T-helper 2 cell (primary cell): ENCODE measurements around the gene TIMP1.

ENCODE experiments used
- DNase-seq, 5 experiments: peaks; one replicate each; pipeline versions ENCODE4 v3.0.0 to v3.0.0-alpha.2; 2012 to 2022
- total RNA-seq, 2 donors: gene quantifications; one replicate each; lab custom pipeline; 2026; lab: John Stamatoyannopoulos, UW

Gene TIMP1
- 20.9 to 21.9 reads per million in 2 donors for total RNA-seq

DNA sequence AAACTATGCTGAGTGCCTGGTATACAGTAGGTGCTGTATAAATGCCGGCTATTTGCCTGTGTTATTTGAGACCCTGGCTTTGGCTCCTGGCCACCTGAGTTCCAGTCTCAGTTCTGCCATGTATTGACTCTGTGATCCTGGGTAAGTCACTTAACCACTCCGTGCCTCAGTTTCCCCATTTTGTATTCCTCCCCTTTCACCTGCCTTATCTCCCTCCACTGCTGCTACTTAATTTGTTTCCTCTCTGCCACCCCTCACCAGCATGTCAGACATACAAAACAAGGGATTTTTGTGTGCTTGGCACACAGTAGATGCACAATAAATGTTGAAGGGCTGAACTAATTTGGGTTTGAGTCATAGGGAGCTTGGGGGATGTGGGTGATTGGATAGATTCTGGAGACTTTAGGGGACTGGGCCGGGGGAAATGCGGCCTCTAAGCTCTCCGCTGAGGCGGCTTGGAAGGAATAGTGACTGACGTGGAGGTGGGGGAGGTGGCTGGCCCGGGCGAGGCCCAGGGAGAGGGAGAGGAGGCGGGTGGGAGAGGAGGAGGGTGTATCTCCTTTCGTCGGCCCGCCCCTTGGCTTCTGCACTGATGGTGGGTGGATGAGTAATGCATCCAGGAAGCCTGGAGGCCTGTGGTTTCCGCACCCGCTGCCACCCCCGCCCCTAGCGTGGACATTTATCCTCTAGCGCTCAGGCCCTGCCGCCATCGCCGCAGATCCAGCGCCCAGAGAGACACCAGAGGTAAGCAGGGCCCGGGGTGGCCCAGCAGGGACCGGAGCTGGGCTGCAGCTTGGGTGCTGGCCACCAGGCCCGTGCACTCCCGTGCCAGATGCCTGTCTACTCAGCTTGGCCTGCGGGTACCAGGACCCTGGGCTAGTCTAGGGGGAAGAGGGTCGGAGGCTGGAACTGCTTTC, at the start of gene TIMP1:
Gene TIMP1, plus strand, starts transcription at position 706 of the 917 bp plus-strand sequence. CDS start 980 bp downstream, outside the sequence.
- DNase-seq = peak; percentile 29 to 90 (median 67)

DNA sequence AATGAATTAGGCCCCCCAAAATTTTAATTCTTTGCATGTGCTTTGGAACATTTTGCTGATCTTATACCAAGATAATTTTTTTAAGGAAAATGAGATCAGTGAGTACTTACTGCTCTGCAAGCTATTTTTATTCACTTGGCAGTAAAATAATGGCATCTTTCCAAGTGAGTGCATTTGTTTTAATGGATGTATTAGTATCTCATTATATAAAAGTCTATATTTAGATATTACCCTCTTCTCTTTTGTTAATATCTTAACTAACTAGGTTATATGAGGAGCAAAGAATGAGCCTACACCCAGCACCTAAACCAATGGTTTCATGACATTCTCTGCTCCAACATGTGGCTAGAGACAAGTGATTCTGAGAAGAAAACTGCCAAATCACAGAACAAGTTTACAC, 42.4 kb upstream of the TIMP1 start:
- no peak for DNase-seq

DNA sequence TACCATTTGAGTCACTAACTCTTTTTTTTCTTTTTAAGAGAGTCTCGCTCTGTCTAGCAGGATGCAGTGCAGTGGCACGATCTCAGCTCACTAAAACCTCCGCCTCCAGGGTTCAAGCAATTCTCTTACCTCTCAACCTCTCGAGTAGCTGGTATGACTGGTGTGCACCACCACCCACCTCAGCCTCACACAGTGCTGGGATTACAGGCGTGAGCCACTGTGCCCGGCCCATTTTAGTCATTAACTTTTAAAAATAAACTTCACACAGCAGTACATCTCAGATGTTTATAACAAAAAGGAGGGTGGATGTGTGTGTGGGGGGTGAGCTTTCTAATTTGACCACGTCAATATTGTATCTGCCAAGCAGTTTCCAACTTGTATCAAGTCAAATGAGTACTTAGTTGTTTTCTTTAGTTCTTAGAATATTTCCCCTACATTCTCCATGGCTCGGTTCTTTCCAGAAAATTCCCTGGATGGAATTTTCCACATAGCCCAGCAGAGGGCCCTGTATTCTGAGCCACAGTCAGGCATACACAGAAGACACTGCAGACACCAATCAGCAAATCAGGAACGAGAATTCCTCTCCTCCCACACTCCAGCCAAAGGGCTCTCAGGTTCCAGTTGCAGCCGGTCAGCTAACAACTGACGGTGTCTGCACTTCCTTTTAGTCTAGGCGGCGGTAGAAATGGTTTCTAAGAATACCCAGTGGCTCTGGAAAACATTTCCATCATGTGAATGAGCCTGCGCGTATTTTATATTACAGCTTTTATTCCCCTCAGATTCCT, 41.3 kb upstream of the TIMP1 start:
- DNase-seq = no peak

DNA sequence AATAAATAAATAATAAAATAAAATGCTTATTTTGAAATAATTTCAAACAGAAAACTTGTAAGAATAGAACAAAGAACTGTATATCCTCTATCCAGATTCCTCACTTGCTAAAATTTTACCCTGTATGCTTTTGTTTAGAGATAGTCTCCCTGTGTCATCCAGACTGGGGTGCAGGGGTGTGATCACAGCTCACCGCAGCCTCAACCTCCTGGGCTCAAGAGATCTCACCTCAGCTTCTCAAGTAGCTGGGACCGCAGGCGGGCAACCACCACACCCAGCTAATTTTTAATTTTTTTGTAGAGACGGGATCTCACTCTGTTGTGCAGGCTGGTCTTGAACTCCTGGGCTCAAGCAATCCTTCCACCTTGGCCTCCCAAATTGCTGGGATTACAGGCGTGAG, 38.7 kb upstream of the TIMP1 start:
- DNase-seq = no peak

DNA sequence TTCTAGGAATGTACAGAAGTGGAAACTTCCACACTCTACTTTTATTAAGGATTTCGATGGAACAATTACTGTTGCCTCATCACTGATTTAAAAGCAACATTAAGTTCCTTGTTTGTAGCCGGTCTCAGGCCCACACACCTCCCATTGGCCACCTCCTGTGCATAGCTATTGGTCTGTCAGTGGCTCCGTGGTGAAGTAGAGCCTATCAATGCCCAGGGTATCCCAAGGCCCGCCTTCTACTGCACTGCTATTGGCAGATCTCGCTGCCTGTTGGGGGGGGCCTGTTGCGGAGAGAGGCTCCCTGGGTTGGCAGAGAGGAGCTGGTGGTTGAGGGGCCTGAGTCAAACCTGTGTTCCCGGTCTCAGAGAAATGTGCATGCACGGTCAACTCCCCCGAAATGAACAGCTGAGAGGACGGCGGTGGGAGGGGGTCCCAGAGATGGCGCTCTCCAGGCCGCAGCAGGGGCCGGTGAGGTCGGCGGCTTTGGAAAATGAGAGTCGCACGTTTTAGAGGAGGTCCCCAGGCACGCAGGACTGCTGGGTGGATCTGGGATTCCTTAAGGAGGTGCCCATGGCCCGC, 26.1 kb upstream of the TIMP1 start:
- peak; percentile 46 to 95 (median 75) for DNase-seq

DNA sequence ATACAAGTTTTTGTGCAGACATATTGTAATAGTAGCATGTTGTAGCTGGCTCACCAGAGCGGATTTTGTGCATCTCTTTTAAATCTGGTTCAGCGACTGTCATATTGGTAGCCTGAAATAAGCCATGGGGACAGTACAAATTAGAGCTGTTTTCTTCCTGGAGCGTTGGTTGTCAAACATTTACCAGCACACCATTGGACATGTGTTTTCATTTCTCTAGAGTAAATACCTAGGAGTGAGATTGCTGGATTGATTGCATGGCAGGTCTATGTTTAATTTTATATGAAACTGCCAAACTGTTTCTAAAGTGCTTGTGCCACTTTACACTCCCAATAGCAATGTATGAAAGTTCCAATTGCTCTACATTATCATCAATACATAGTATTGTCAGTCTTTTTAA, 23.8 kb upstream of the TIMP1 start:
- DNase-seq = no peak

DNA sequence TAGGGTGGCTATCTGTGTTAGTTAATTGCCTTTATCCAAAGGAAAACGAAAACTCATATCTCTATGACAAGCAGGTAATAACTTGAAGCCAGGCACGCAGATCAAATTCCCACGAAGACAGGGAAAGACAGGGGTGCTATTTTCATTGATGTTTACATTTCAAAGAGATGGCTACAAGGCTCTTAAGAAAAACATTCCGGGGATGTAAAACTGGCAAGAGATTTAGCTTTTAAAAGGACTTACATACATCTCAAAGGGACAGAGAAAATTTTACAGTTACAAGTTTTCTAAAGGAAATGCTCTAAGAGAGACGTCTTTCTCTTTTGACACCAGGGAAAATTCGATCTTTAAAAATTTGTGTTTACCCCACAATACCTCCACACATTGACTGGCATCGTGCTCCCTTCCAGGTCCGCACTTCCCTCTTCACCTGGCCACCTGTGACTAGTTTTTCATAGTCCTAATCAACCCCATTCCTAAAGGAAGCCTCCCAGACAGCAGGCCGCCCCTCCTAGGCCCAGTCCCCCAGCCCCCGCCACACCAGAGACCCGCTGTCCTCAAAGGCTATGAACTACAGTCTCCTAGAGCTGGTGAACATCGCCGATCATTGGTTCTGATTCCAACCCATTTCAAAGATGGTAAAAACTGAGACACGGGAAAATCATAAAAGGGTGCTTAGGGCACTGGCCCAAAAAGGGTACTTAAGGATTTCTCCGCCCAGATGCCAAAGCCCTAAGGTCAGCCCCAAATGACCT, 21.9 kb upstream of the TIMP1 start:
- DNase-seq = no peak

DNA sequence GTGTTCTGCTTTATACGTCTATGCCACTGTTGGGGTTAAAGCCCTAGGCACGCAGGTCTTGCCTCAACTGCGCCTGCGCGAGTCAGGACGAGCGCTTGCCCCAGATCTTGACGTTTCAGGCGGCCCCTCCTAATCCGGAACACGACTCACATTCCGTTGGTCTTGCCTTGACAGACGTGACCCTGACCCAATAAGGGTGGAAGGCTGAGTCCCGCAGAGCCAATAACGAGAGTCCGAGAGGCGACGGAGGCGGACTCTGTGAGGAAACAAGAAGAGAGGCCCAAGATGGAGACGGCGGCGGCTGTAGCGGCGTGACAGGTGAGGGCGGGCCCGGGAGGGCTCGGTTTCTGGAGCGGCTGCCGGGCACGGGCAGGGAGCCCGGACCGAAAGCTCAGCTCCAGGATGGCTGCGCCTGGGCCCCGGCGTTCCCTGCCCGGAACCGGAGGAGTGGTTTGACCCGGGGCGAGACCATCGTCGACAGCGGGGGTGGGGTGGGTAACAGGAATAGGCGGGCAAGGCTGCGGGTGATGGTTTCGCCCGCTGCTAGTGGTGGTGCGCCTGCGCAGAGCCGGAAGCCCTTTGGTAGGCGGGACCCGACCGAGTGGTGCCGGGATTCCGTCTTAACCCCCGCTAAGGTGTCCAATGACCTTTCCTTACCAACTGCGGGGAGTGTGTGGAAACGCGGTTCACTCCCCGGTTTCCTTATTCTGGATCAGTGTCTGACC, 21.1 kb upstream of the TIMP1 start, which contains the start of gene ARAF:
Gene ARAF, plus strand, starts transcription at position 272 of the 725 bp plus-strand sequence. CDS start 1,763 bp downstream, outside the sequence.
- DNase-seq = peak; percentile 76 to 99 (median 93)

DNA sequence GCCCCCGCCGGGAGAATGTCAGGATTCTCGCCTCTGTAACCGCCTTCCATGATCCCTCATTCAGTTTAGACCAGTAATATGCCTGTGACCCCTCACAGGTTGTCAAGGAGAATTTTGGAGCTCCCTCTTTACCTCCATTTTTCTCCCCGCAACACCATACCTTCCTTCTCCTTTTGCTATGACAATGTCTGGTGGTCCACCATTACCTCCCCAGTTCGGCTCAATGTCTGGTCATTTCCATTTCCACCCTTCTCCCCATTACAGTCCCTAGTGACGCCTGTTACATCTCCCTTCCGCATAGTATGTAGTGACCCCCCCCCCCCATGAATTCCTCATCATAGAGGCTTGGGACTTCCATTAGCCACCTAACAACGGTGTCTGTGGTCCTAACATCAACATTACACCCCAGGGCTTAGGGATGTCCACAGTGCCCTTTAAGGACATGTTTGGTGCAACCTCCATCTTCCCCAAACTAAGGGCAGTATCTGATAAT, 20.5 kb upstream of the TIMP1 start:
- DNase-seq = no peak

DNA sequence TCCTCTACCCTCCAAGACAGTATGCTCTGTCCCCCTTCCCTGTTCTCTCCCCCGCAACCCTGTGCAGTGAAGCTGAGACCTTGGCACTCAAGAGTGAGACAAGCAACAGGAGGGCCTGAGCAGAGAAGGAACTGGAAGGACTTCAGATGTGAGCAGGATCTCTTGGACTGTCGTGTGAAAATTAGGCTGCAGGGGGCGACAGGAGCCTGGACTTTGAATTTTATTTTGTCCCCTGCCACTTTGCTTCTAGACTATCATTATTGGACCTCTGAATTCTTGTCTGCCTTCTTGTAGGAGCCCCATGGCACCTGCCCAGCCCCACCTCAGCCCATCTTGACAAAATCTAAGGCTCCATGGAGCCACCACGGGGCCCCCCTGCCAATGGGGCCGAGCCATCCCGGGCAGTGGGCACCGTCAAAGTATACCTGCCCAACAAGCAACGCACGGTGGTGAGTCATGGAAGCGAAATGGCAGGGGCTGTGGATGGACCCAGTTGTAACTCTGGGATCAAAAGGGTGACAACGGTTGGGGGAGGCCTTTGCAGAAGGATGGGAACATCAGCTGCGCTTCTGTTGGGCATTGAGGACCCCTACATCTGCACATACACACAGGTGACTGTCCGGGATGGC, 19.5 kb upstream of the TIMP1 start:
- DNase-seq = peak in 2 of 5 experiments; percentile 11 to 35

DNA sequence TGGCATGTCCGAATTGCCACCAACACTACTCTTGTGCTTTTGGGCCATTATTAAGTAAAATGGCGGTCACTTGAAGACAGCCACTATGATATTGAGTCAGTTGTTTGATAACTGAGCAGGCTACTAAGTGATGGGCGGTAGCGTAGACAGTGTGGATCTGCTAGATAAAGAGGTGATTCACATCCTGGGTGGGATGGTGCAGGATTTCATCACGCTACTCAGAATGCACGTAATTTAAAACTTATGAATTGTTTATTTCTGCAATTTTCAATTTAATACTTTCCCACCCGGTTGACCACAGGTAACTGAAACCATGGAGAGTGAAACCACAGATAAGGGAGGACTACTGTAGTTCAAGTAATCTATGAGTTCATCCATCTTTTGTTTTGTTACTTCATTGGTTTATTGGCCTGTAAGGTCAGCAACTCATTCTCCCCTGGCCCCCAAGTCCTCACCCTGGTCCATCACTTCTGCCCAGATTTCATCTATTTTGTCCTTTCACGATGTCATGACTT, 18.4 kb upstream of the TIMP1 start:
- peak in 1 of 5 experiments; percentile 29 for DNase-seq

DNA sequence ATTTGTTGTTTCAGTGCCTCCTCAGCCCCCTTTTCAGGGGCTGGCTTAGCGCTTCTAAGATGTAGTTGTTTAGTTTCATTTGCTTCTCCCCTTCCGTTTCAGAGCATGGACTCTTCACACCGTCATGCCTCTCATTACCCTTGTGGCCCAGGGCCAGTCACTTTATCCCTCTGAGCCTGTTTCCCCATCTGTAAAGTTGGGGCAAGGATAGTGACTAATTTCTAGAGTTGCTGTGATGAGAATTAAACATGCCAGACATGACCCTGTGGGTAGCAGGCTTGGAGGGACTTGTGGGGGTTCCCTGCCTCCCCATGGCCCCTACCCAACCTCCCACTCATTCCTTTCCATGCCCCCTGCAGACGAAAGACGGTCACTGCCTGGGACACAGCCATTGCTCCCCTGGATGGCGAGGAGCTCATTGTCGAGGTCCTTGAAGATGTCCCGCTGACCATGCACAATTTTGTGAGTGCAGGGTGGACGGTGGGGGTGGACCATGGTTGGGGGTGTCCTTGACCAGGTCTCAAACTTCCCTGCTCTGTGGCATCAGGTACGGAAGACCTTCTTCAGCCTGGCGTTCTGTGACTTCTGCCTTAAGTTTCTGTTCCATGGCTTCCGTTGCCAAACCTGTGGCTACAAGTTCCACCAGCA, 17.7 kb upstream of the TIMP1 start:
- no peak for DNase-seq

DNA sequence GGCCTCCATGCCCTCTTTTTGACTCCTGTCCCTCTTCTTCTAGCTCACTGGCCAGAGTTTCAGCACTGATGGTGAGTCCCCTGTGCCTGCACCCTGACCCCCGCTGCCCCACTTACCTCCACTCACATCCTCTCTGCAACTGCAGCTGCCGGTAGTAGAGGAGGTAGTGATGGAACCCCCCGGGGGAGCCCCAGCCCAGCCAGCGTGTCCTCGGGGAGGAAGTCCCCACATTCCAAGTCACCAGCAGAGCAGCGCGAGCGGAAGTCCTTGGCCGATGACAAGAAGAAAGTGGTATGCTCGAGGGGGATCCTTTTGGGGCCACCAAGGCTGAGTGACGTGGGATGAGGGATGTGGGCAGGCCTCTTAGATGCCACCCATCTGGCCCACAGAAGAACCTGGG, 15.4 kb upstream of the TIMP1 start:
- no peak for DNase-seq

DNA sequence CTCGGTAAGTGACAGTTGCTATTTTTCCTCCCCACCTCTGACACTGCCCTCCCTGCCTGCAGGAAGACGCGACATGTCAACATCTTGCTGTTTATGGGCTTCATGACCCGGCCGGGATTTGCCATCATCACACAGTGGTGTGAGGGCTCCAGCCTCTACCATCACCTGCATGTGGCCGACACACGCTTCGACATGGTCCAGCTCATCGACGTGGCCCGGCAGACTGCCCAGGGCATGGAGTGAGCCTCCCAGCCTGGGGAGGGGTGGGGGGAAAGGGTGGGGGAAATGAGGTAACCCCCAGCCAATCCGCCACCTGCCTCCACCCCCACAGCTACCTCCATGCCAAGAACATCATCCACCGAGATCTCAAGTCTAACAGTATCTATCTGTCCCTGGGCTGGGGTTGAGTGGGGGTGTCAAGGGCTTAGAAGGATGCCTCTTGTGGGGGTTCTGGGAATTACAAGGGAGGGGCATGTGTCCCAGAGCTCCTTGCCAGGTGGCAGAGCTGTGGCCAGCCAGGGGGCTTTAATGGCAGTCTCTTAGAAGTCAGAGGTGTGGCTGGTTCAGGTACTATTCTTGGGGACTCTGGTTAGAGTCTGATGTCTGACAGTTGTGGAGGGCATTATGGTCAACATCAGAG, 13.5 kb upstream of the TIMP1 start:
- peak in 2 of 5 experiments; percentile 19 to 44 for DNase-seq

DNA sequence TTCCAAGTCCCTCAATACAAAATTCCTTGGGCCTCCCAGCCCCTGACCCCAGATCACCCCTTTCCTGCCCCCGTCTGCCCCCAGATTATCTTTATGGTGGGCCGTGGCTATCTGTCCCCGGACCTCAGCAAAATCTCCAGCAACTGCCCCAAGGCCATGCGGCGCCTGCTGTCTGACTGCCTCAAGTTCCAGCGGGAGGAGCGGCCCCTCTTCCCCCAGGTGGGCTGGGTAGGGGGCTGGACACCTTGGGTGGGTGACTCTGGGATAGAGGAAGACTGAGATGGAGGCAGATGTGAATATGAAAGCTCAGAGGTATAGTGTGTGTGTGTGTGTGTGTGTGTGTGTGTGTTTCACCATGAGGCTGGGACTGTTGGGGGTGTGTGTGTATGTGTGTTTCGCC, 11.4 kb upstream of the TIMP1 start:
- DNase-seq = no peak

DNA sequence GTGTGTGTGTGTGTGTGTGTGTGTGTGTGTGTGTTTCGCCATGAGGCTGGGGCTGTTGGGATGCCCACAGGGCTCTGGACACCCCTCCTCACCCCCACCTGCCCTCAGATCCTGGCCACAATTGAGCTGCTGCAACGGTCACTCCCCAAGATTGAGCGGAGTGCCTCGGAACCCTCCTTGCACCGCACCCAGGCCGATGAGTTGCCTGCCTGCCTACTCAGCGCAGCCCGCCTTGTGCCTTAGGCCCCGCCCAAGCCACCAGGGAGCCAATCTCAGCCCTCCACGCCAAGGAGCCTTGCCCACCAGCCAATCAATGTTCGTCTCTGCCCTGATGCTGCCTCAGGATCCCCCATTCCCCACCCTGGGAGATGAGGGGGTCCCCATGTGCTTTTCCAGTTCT, 11.0 kb upstream of the TIMP1 start:
- no peak for DNase-seq

DNA sequence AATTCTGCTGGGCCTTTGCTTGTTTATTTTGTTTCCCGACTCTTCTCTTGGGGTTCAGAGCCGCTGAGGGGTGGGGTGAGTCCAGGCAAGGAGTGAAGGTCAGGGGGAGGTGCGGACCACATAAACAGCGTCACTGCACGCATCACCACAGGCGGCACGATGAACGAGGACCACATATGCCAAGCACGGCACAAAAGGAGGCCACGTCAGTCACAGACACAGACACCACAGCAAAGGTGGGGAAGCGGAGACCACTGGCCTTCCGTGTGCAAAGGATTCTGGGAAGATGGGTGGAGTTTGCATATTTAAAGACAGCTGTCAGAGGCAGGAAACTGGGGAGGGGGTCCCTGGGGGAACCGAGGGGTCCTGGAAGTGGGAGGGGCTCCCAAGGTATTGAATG, 10.3 kb upstream of the TIMP1 start:
- DNase-seq = no peak

DNA sequence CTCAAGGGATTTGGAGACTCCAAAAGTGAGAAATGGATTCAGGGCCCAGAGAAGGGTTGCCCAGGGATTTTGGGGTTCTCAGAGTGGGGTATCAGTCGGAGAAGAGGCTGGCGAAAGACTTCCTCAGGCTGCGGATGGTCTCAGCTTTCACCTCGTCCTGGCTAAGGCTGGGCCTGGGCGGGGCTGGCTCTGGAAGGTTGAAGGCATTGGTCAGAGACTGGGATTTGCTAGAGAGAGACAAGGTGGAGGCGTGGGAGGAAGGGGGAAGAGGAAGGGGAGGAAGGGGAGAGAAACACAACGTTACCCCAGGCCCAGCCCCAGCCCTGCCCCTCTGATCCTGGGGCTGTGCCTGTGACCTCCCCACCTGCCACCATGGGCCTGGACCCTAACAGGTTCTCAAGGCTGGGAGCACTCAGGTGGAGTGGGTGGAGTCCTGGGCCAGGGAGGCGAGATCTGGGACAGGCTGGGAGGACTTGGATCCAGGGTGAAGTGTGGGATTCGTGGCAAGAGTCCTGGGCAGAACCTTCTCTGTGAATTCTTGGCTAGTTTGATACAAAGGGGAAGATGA, 9.4 kb upstream of the TIMP1 start:
- DNase-seq = no peak
